Mesodermal cell (in vitro differentiated cells): ENCODE data around the gene MACROD2.

Experiments used
- H3K27ac ChIP-seq: 2 replicates; pipeline ENCODE4 v1.7.0; 2013; ENCODE audit warnings: mild to moderate bottlenecking, low read depth, low read length, moderate library complexity; ENCODE audit not compliant: severe bottlenecking
- H3K36me3 ChIP-seq: 2 replicates; pipeline ENCODE4 v1.7.1; 2013; ENCODE audit warnings: mild to moderate bottlenecking, low read length, moderate library complexity; ENCODE audit not compliant: control insufficient read depth, insufficient read depth
- H3K4me1 ChIP-seq: one replicate; pipeline ENCODE4 v1.7.1; 2013; ENCODE audit warnings: mild to moderate bottlenecking, low read length; ENCODE audit not compliant: insufficient read depth, control insufficient read depth, poor library complexity, severe bottlenecking
- H3K4me3 ChIP-seq: 2 replicates; pipeline ENCODE4 v1.7.0; 2013; ENCODE audit warnings: low read length, control low read depth, mild to moderate bottlenecking; ENCODE audit not compliant: insufficient read depth, poor library complexity, severe bottlenecking; ENCODE audit errors: extremely low read depth
- H3K9me3 ChIP-seq: 2 replicates; pipeline ENCODE4 v1.7.1; 2013; ENCODE audit warnings: mild to moderate bottlenecking, low read length, moderate library complexity; ENCODE audit not compliant: control insufficient read depth
- WGBS, 2 experiments: methylation state at CpG; one replicate each; pipeline ENCODE4 v1.1.5; 2013; ENCODE audit warnings: missing lambda C conversion rate in 2 of 2; ENCODE audit not compliant: insufficient coverage in 2 of 2; 5-methylcytosine and 5-hydroxymethylcytosine counted together

MACROD2 gene

DNA sequence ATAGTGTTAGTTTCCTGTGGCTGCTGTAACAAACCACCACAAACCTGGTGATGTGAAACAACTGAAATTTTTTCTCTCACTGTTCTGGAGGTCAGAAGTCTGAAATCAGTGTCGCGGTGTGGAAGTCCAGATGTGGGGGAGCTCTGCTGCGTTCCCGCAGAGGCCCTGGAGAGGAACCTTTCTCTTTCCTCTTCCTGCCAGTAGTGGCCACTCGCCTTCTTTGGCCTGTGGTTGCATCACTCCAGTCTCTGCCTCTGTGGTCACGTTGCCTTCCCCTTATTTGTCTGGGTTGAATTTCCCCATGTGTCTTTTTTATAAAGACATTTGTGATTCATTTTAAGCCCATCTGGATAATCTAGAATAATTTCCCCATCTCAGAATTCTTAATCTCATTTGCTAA lies 637.6 kb downstream of the MACROD2 start:
- Histone ChIP-seq H3K4me3 (no peak overlapping the region), H3K36me3 (no peaks in the 10 kb centered on the region)
- WGBS, 2 experiments: 85 to 94% methylated on average over 4 to 6 of the region's 6 CpGs

DNA sequence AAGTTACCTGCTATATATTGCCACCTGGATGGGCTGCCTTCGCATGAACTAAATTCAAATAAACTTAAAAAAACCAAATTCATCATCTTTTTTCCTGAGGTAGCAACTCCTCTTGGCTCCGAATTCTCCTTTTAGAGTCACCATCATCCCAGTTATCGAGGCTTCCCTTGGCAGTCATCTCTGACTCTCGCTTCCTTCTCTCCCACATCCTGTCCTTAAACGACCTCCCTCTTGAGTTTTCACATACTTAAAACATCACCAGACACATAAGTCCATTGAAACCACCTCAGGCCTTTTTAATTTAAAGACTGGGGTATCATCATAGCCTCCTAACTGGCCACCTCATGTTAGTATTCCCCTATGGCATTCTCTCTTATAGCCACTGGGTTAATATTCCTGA lies 638.2 kb downstream of the MACROD2 start:
- Histone ChIP-seq H3K4me1 (no peaks in the 10 kb centered on the region), H3K9me3 (no peaks in the 10 kb centered on the region), H3K4me3 (no peak overlapping the region), H3K27ac (no peak overlapping the region), H3K36me3 (no peaks in the 10 kb centered on the region)
- WGBS, 2 experiments: 87 to 91% methylated on average over 5 of the region's 5 CpGs

More for the DNA sequence above, 637.6 kb downstream of the MACROD2 start:
- Histone ChIP-seq H3K27ac (no peak overlapping the region), H3K9me3 (no peaks in the 10 kb centered on the region), H3K4me1 (no peaks in the 10 kb centered on the region)

DNA sequence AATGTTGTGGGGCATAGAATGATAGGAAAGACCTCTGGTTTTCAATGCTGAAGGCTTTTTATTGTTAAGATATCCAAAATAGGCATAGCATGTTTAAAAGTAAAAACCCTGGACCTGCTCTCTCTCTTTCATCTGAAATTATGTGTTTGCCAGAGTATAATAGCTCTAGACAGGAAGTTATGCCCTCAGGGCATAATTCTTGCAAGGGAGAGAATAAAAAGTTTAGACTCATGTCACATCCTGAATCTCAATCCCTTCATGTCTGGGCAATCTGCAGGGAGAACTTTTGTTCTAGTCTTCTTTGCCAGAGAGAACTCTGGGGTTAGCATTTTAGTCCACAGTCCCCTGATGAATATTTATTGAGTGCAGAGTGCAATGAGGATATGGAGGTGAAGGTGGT lies 639.3 kb downstream of the MACROD2 start:
- Histone ChIP-seq H3K27ac (no peak overlapping the region), H3K4me3 (no peak overlapping the region), H3K36me3 (no peaks in the 10 kb centered on the region), H3K4me1 (no peaks in the 10 kb centered on the region), H3K9me3 (no peaks in the 10 kb centered on the region)

DNA sequence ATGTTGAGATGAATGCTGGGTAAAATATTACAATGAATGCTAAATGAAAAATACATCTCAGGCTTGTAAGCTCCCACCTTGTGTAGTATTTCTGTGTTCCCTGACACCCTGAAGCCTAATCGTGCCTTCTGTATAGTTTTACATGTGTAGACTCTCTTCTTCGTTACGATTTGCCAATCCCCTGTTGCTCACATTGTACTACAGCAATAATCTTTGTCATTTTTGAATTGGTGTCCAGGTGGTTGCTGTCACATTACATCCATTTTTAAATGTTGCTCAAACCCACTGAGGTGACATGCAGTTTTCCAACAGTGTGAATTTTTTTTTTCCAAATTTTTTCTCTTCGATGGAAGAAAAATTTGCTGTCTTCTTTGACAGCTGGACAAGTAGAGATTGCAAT lies 642.1 kb downstream of the MACROD2 start:
- Histone ChIP-seq H3K9me3 (peaks cover 16% of the 10 kb centered on the region), H3K36me3 (no peaks in the 10 kb centered on the region), H3K27ac (no peak overlapping the region), H3K4me1 (no peaks in the 10 kb centered on the region), H3K4me3 (no peak overlapping the region)
- WGBS, 2 experiments: 100% methylated on average over 4 of the region's 4 CpGs; no CpG with 5 or more reads in 1 of the 2 experiments

DNA sequence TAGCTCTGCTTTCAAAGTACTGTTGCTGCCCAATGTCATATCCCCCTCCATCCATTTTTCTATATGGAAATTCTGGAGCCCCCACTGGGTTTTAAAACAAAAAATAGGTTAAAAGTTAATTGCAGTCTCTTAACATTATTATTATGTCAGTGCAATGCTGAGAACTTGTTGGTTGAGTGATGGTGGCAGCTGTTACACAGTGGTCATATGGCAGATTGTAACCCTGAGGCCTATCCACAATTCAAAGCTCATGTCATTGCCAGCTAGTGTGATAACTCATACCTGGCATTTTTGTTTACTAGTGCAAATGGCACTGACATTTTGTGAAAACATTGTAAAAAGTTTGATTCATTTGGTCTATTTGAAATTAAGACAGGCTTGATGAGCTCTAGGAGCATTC lies 647.8 kb downstream of the MACROD2 start:
- peaks cover 17% of the 10 kb centered on the region for H3K9me3 ChIP-seq
- H3K4me1 ChIP-seq: no peaks in the 10 kb centered on the region
- H3K36me3 ChIP-seq: no peaks in the 10 kb centered on the region
- no peak overlapping the region for H3K4me3 ChIP-seq
- no peak overlapping the region for H3K27ac ChIP-seq

DNA sequence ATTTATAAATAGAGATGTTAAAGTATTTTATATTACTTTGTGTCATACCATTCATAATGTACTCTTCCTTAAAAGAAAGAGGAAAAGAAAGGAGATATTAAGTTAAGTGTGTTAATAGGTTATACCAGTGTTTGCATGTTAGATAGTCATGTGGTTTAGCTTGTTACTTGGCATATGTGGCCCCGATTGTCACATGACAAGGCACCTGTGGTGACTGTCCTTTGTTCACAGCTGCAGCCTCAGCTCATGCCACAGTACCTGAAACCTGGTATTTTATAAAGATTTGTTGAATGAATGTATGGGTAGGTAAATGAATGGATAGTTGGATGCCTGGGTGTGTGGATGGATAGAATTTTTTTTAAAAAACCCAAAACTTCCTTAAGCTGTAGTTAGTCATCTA lies 648.2 kb downstream of the MACROD2 start:
- Histone ChIP-seq H3K9me3 (peaks cover 17% of the 10 kb centered on the region), H3K27ac (no peak overlapping the region), H3K36me3 (no peaks in the 10 kb centered on the region), H3K4me1 (no peaks in the 10 kb centered on the region), H3K4me3 (no peak overlapping the region)
- WGBS, 2 experiments: 83% methylated on average over 1 of the region's 1 CpG; no CpG with 5 or more reads in 1 of the 2 experiments

DNA sequence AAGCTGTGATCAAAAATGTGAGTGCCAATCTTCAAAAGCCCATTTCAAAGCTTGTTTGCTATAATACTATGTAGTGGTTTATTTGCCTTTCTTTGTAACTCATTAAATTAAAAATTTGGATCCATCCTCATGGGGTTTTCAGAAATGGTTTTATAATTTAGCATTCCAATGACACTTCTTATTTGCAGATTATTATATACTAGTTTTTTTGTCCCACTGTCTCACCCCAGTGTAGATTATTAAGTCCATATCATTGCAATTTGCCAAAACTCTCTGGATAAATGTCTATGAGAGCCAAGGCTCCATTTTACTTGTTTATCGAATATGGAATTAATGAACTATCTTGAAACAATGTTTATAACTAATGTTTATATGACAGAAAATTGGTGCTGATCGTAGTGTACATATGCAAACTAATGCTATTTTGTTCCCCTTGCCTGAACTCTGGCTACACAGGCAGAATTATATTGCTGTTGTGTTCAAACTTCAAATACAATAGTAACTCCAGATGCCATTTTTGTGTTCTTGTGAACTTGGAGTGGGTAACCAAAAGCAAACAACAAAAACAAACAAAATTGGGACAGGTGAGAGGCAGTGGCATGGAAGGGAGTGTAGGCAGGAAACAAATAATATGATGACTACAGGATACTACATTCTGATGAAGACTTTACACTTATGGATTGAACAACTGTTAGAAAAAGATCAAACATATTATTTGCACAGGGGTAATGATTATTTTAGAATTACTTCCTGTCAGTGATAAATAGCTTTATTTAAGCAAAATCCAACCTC lies 649.2 kb downstream of the MACROD2 start:
- no CpG with 5 or more reads among the region's 2 CpGs for WGBS, 2 experiments
- peaks cover 17% of the 10 kb centered on the region for H3K9me3 ChIP-seq

DNA sequence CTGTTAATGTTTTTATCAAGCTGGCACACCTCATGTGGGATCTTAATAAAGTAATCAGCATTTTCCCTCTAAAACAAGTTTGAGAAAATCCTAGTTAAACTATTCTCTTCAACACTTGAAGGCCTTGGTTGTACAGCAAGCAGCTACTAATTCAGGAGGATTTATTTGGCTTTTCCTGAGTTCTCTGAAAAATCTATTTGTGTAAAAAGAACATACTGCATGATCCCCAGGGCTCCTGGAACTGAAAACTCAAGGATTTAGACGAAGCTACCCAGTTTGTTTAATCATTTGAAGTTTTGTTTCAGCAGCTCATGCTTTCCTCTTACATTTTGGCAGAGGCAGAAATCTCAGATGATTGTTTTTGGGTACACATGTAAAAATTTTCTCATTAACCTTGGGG lies 651.7 kb downstream of the MACROD2 start:
- WGBS, 2 experiments: 67 to 80% methylated on average over 1 of the region's 1 CpG
- Histone ChIP-seq H3K4me1 (no peaks in the 10 kb centered on the region), H3K9me3 (peaks cover 5% of the 10 kb centered on the region), H3K36me3 (no peaks in the 10 kb centered on the region), H3K4me3 (no peak overlapping the region), H3K27ac (no peak overlapping the region)

More for the DNA sequence above, 649.2 kb downstream of the MACROD2 start:
- Histone ChIP-seq H3K36me3 (no peaks in the 10 kb centered on the region), H3K27ac (no peak overlapping the region), H3K4me1 (no peaks in the 10 kb centered on the region), H3K4me3 (no peak overlapping the region)

DNA sequence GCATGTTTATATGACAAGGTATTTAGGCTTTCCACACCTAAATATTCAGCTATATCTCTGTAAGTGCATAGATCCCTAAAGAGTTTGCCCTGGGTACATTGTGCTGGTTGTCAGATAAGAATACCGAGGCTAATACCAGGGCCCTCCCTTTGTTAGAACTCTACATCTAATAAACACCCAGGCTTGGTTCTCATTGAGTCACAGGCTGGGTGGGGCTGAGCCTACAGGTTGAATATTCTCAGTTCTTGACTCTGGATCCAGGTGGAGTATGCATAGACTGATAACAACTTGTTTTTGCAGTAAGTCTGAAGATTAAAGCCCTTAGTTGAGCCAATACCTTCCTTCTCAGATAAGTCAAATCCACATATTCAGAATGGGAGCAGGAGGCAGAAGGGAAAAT lies 654.3 kb downstream of the MACROD2 start:
- no CpG with 5 or more reads among the region's 1 CpG for WGBS, 2 experiments
- no peaks in the 10 kb centered on the region for H3K9me3 ChIP-seq

DNA sequence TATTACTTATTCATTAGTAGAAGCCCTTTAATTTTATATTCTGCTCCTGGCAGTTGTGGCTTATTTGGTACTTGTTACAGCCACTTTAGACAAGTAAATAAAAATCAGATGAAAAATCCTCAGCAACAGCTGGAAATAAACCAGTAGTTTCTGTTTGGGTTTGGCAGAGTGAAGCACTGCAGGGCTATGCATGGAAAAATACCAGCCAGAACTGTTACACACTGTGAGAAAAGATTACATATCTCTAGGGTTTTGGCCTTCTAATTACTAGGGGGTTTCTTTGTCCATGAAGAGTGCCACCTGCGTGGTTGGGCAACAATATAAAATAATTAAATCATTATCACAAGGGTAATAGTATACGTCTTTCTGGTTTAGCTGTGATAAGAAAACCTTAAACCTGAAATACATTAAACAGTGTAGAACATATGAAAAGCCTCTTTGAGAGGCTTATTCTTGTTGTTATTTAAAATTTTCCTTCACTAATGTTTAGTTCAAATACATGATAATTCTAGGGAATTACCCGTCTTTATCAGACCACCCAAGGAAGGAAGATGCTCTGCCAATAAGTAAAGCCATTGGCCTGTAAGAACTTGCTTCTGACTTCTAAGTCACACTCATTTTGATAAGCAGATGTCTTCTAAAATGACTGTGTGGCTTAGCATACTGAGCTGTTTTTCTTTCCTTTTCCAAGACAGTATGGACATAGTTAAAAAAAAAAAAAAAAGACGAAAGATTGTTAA lies 662.1 kb downstream of the MACROD2 start:
- Histone ChIP-seq H3K4me3 (no peak overlapping the region), H3K4me1 (no peaks in the 10 kb centered on the region), H3K36me3 (no peaks in the 10 kb centered on the region), H3K27ac (no peak overlapping the region), H3K9me3 (no peaks in the 10 kb centered on the region)
- 100% methylated on average over 1 of the region's 4 CpGs; no CpG with 5 or more reads in 1 of the 2 experiments for WGBS, 2 experiments

More for the DNA sequence above, 654.3 kb downstream of the MACROD2 start:
- Histone ChIP-seq H3K4me1 (no peaks in the 10 kb centered on the region), H3K36me3 (no peaks in the 10 kb centered on the region), H3K27ac (no peak overlapping the region), H3K4me3 (no peak overlapping the region)

DNA sequence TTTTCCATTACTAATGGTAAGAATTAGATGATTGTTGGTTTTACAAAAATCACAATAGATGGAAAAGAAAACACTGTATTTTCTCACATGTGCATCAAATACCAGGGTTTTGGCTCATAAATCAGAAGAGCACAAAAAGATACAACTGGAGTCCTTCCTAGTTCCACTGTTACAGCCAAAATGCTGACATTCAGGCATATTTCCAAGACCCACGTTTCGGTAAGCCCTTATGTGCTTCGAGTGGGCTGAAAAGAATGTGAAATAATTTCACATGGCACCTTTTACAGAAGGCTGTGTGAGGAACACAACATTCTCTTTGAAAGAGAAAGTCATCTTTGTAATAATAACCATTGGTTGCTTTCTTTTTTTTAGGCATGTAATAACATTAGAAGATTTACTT lies 668.8 kb downstream of the MACROD2 start:
- no peaks in the 10 kb centered on the region for H3K9me3 ChIP-seq
- no peak overlapping the region for H3K27ac ChIP-seq
- H3K4me3 ChIP-seq: no peak overlapping the region
- no peaks in the 10 kb centered on the region for H3K36me3 ChIP-seq
- no peaks in the 10 kb centered on the region for H3K4me1 ChIP-seq
- WGBS, 2 experiments: 84 to 100% methylated on average over 2 to 3 of the region's 3 CpGs
